ENCODE measurements around the gene CLMN. TPM values are rescaled to one million over a fixed set of nuclear protein-coding genes. Genes with fewer than 3 reads are reported as not detected.

The CLMN gene
- total and polyA plus RNA-seq, 9 of the 15 experiments (the other 6 are each of a cell fraction or from before 2014, with no cell fraction given) = 0.01 to 0.18 (median 0.07) TPM; not detected in 4

DNA sequence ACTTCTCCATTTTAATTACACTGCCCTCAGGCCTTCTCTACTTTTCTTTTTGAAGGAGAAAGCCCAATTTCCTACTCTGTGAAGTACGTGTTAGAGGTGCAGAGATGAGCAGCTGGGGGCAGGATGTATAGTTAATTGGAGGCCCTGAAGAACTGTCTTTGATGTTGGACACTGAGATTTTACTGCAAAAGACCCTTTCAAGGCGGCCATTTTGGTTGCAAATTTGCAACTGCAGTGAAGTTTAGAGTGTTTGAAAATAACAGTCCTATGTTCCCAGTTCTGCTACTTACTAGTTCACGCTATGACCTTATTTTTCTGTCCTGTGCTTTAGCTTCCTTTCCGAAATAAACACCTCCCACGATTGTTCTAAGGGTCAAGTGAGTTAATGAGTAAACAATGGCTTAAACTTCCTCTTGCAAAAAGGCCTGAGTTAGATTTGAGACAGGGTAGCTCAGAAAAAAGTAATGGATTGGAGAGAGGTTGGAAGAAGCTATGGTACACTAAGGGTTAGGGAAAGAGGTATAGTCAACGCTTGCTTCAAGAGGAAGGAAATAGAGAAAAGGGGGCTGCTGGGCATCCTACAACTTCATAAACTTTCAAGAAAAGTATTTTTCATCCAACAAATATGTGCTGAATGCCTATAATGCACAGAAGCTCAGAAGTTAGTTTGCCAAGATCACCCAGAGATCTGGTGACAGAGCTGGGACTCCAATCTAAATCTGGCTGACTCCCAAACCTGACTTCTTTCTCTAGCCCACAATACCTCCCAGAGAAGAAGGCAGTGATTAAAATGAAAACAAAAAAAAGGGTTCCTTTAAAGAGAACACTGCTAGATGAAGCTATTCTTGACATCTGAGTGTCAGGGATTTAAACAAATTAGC is 135.9 kb downstream of the CLMN start:
- Histone ChIP-seq H3K4me1 (replicated peaks in 1 of 2; ENCODE audit: control insufficient read depth in 2 of 2, insufficient read depth in 2 of 2, low read length in 2 of 2) (peaks cover 0 to 14% of the 10 kb centered on the region in 2 experiments; a peak in 3 of 5 replicates), H3K27me3 (ENCODE audit: control insufficient read depth in 2 of 2, insufficient read depth in 2 of 2, low read length in 2 of 2) (peaks cover 4 to 19% of the 10 kb centered on the region in 2 experiments; a peak in 3 of 5 replicates), H3K9me1 (ENCODE audit: control insufficient read depth, insufficient read depth, low read length) (no peaks in the 10 kb centered on the region), H3K9me3 (replicated peaks; ENCODE audit: control insufficient read depth, insufficient read depth, low read depth, low read length) (no peaks in the 10 kb centered on the region), H2AFZ (ENCODE audit: low read depth, low read length) (no peak overlapping the region), H3K4me3 (no peak overlapping the region), H3K27ac (ENCODE audit: extremely low read depth, low read depth, low read length) (no peak overlapping the region), H3K36me3 (ENCODE audit: control insufficient read depth, insufficient read depth, low read length) (no peaks in the 10 kb centered on the region), H3K79me2 (ENCODE audit: control insufficient read depth, insufficient read depth, low read length) (no peaks in the 10 kb centered on the region), H4K20me1 (replicated peaks; ENCODE audit: control insufficient read depth, insufficient read depth, low read length) (no peaks in the 10 kb centered on the region; the same call in 1 of the 2 replicates), H3K4me2 (ENCODE audit: insufficient read depth, low read length) (no peak overlapping the region), H3K9ac (ENCODE audit: insufficient read depth in 1 of 2, low read depth in 2 of 2, low read length in 2 of 2) (no peak overlapping the region)
- BruUV-seq (replicated peaks) = no TSS peak
- 5% methylated on average over 6 of the region's 6 CpGs for WGBS (ENCODE audit: insufficient coverage, low coverage, missing lambda C conversion rate)
- DNase-seq (ENCODE audit: extremely low read depth in 1 of 4, low spot score in 3 of 4) (no peak), FAIRE-seq (no peak), ATAC-seq (no peak)
- ChIA-PET CTCF (ENCODE audit: low intra/inter-chr PET ratio) (no interaction called here), POLR2A (no interaction called here)
- TF ChIP-seq NCOR1 (IDR thresholded peaks at IDR 0.05) (no peak), TEAD1 (CRISPR knock-in tag; IDR thresholded peaks at IDR 0.05) (no peak), CTBP1 (IDR thresholded peaks at IDR 0.05; ENCODE audit: borderline replicate concordance) (no peak)
- TF ChIP-seq, protein P1, sequence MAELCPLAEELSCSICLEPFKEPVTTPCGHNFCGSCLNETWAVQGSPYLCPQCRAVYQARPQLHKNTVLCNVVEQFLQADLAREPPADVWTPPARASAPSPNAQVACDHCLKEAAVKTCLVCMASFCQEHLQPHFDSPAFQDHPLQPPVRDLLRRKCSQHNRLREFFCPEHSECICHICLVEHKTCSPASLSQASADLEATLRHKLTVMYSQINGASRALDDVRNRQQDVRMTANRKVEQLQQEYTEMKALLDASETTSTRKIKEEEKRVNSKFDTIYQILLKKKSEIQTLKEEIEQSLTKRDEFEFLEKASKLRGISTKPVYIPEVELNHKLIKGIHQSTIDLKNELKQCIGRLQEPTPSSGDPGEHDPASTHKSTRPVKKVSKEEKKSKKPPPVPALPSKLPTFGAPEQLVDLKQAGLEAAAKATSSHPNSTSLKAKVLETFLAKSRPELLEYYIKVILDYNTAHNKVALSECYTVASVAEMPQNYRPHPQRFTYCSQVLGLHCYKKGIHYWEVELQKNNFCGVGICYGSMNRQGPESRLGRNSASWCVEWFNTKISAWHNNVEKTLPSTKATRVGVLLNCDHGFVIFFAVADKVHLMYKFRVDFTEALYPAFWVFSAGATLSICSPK (IDR thresholded peaks at IDR 0.05; ENCODE audit: borderline replicate concordance) = no peak
- in situ Hi-C loops (cut with MboI) (no loop called here), intact Hi-C loops (cut with micrococcal nuclease) (no loop called here)

Measured in K562 (cell line).